Vagina (tissue), 2 donors: ENCODE results near the gene MPRIP.

Experiments
- CTCF ChIP-seq, 3 experiments: fragments of 450-650 bp in 2 of 3; fragments of 200-600 bp in 1 of 3; sonication (generic) in 1 of 3; IDR thresholded peaks; one replicate each; pipeline ENCODE4 v1.5.1; 2017 to 2019; ENCODE audit warnings: antibody characterized with exemption in 3 of 3, mild to moderate bottlenecking in 2 of 3, moderate library complexity in 2 of 3
- POLR2A ChIP-seq, 2 donors: fragments of 450-650 bp; IDR thresholded peaks; one replicate each; pipeline ENCODE4 v1.6.1; 2017; ENCODE audit warnings: antibody characterized with exemption in 2 of 2, mild to moderate bottlenecking in 2 of 2, moderate library complexity in 2 of 2

- TF ChIP-seq CTCF (IDR thresholded peaks at IDR 0.05) (no peak), POLR2A (IDR thresholded peaks at IDR 0.05) (no peak)
Observed at GRCh38 chr17:17173921-17174320, 131.7 kb downstream of the MPRIP start.
